NCI-H2227 (cell line): Measurements from ENCODE around the gene GMDS.

Source experiments
- DNase-seq: peaks from one replicate; lab custom pipeline; 2025; ENCODE audit not compliant: unreplicated experiment; lab: John Stamatoyannopoulos, UW

The GMDS gene

GRCh38 chr6:1952740-1953360, 292.6 kb downstream of the GMDS start:
- DNase-seq, result no peak

GRCh38 chr6:1950631-1951030, 294.8 kb downstream of the GMDS start:
- DNase-seq, result no peak

- DNase-seq, result no peak
Measured at GRCh38 chr6:1949538-1949937, 295.9 kb downstream of the GMDS start.

- DNase-seq, result no peak
Measured at GRCh38 chr6:1947922-1948321, 297.5 kb downstream of the GMDS start.

- no peak for DNase-seq
Measured at GRCh38 chr6:1946583-1946982, 298.8 kb downstream of the GMDS start.

GRCh38 chr6:1945235-1945832, 300.1 kb downstream of the GMDS start:
- DNase-seq, result no peak

GRCh38 chr6:1942834-1943233, 302.6 kb downstream of the GMDS start:
- DNase-seq, result no peak

GRCh38 chr6:1941534-1941933, 303.9 kb downstream of the GMDS start:
- DNase-seq, result no peak

- DNase-seq, result no peak
Measured at GRCh38 chr6:1940381-1940780, 305.0 kb downstream of the GMDS start.

GRCh38 chr6:1933292-1933691, 312.1 kb downstream of the GMDS start:
- no peak for DNase-seq

- no peak for DNase-seq
Measured at GRCh38 chr6:1931817-1932216, 313.6 kb downstream of the GMDS start.

GRCh38 chr6:1930356-1930755, 315.0 kb downstream of the GMDS start:
- DNase-seq, result no peak

- no peak for DNase-seq
Measured at GRCh38 chr6:1929931-1930330, 315.5 kb downstream of the GMDS start.

GRCh38 chr6:1925743-1926430, 319.5 kb downstream of the GMDS start:
- DNase-seq, result no peak

GRCh38 chr6:1923449-1923848, 322.0 kb downstream of the GMDS start:
- no peak for DNase-seq

GRCh38 chr6:1917626-1918371, 327.6 kb downstream of the GMDS start:
- DNase-seq, result no peak

- DNase-seq, result no peak
Measured at GRCh38 chr6:1916334-1917070, 328.9 kb downstream of the GMDS start.

- DNase-seq, result no peak
Measured at GRCh38 chr6:1915226-1915625, 330.2 kb downstream of the GMDS start.

GRCh38 chr6:1913577-1913976, 331.8 kb downstream of the GMDS start:
- DNase-seq, result no peak

- DNase-seq, result no peak
Measured at GRCh38 chr6:1912731-1913130, 332.7 kb downstream of the GMDS start.

GRCh38 chr6:1911474-1911873, 333.9 kb downstream of the GMDS start:
- no peak for DNase-seq
